NCI-H2081 treated with DMSO at 0.1 percent for 48 hours (cell line): ENCODE measurements around the gene GABRR2.

ENCODE experiments used
- DNase-seq: peaks from one replicate; lab custom pipeline; 2025; lab: John Stamatoyannopoulos, UW

The GABRR2 gene

DNA sequence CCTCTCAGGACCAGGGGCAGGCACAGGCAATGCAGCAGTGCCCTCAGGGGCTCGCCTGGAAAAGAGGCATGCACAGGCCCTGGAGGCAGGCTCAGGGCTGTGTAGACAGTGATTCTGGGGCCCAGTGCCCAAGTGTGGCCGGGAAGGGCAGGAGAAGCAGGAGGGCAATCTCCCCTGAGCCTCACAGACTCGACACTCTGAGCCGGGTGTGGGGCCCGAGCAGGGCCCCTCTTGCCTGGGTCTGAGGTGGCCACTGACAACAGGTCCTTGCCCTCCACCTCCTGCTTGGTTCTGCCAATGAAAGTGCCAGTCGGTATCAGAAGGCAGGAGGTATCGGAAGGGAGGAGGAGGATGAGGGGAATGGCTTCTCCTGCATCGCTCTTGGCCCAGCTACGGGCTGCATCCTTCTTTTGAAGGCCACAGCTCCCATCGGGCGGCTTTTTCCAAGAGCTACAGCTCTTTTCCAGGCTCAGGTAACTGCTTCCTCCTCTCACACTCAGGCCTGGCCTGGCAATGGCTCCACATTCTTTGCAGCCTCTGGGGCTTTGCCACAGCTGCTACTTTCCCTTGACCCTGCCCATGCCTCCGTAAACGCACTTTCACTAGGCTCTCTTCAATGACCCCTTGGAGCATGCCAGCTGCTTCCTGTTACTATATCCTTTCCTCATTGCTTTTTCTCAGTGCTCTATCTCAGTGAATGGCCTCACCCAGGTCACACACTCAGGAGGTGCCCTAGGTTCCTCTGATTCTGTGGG lies 24.5 kb downstream of the GABRR2 start:
- no peak for DNase-seq

DNA sequence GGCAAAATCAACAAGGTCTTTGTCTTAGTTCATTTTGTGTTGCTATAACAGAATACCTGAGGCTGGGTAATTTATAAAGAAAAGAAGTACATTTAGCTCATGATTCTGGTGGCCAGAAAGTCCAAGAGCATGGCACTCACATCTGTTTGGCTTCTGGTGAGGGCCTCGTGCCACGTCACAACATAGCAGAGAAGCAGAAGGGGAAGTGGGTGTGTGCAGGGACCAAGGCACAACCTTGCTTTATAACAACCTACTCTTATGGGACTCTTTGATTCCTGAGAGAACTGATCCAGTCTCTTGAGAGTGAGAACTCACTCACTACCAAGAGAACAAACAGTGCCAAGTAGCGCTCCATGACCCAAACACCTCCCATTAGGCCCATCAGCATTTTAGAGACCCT lies 25.4 kb downstream of the GABRR2 start:
- DNase-seq: no peak

DNA sequence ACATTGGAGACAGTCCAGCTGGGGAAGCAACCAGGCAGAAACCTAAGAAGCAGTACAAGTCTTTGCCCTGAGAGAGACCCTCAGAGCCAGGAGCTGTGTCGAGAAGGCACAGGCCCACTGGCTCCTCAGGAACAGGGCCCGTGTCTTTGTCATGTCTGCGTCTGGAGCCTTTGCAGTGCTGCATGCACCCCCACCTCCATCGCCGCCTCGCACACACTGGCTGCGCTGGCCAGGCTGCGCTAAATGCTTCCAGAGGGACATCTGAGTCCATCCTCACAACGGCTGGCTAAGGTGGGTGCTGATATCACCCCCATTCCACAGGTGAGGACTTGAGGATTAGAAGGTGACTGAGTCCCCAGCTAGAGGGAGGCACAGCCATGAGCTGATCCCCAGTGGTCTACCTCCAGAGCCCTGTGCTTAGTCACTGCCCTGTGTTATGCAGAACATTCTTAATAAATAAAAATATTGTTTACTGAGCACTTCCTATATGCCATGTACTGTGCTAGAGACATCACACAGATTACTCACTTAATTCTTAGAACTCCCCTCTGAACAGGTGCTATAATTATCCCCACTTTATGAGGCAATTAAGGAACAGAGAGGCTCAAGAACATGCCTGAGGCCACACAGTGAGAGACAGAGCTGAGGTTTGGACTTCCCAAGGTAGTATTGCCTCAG lies 27.6 kb downstream of the GABRR2 start:
- DNase-seq: no peak

DNA sequence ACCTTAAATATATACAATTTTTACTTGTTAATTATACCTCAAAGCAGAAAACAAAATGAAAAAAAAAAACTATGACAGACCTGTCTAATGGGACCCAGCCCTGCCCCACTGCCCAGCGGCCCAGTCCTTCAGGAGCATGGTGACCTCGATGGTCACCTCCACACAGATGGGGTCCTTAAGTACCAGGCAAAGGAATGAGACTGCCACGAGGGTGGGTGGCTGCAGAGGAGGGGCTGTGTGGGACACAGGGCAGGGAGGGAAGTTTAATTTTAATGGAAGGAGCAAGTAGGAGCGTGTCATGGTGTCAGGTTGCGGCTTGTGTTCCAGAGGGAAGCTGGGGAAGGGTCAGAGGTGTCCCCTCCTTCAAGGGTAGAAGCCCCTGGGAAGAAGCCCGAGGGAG lies 28.6 kb downstream of the GABRR2 start:
- no peak for DNase-seq

DNA sequence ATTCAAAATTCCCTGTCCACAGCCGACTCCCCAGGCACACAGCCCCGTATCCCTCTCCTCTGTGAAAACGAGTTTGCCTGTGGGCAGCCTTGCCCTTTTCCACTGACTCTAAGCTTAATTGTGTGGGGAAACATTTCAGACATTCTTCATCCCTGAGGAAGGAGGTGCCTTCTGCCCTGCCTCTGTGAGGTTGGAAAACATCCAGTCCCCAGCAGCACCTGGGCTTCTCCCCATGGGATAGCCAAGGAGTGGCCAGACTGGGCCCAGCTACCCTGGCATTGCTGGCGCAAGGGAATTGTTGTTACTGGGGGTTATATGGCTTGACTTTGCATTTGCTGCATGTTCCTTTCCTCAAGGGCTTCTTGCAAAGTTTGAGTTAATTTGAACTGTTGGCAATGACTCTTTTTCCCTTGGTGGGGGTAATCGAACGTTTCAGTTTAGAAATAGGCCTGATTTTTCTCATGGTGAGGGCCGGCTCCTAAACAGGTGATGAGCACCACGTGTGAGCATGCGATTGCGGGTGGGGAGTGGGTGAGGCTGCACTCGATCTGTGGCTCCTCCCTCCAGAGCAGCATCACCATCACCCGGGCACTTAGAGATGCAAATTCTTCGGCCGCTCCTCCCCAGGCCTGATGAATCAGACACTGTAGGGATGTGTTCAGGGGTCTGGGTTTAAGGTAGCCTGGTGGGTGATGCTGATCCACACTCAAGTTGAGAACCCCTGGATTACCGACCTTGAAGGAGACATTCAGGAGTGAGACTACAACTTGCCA lies 29.9 kb downstream of the GABRR2 start:
- no peak for DNase-seq

DNA sequence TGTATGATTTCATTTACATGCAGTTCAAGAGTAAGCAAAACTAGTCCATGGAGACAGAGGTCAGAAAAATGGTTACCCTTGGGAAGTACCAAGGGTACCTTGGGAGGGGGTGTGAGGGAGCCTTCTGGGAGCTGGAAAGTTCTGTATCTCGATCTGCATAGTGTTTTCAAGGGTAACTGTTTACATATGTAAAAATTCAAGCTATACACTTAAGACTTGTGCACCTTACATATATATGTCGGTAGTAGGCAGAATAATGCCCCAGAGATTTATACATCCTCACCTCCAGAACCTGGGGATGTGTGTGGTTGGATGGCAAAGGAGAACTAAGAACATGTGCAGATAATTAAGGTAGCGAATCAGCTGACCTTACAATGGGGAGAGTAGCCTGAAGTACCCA lies 31.0 kb downstream of the GABRR2 start:
- DNase-seq: no peak

DNA sequence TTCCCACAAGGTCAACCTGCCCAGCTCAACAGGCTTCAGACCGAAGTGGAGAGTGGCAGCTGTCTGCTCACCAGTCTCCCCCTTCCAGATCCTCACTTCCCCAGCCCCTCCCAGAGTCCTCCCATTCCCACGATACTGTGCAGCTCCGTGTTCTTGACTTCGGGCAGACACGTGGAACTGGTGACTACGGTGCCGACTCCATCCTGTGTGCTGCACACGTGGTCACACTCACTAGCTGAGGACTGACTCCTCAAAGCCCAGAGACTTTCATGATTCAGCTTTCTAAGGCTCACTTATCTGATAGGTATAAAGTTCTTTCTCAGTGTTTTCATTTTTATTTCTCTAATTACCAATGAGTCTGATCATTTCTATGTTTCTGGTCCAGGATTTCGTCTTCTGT lies 32.4 kb downstream of the GABRR2 start:
- DNase-seq: no peak

DNA sequence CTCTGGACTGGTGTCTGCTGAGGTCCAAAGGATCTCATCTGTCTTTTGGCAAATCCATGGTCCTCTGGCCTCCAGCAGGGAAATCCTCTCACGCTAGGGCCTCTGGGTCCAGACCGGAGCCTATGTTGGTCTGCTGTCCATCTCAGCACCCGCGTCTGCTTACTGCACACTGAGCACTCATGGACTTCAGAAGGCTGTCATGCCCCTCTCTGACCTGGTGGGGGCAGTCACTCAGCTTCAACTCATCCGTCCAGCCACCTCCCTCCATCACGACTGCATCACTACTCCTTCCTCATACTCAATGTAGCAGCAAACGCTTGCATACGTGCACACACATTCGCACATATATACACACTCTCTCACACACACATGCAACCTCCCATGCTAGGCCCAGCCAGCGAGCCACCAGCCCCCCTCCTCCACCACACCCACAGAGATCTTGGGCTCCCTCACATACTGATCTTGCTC lies 33.3 kb downstream of the GABRR2 start:
- no peak for DNase-seq

DNA sequence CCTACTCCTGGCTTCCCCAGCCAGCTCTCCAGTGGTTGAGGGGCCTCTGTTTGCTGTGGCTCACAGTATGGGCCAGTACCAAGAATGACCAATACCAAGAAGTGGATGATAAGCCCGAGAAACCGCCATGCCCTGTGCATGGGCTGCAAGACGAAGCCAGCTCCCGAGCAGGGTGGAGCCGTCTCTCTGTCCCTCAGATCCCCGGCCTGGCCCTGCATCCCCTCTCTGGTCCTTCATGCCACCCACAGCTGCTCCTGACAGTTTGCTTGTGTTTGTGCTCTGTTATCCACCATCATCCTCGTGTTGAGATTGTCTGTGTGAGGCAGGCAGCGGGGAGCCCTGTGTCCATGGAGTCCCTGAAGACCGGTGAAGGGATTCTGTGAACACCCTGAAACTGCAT lies 36.1 kb downstream of the GABRR2 start:
- DNase-seq: no peak

DNA sequence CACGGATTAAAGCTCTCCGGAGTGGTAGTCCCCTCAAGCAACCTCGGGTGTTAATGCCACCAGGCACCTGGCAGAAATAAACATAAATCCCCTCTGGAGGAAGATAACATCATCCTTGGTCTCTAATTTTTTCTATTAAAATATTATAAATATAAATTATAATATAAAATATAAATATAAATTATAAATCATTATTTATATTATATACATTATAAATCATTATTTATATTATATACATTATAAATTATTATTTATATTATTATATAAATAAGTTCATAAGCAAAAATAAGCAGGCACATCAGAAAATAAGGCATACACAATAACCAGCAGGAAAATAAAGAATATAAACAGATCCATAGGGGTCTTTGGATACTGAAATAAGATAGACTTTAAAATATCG lies 39.2 kb downstream of the GABRR2 start:
- no peak for DNase-seq

DNA sequence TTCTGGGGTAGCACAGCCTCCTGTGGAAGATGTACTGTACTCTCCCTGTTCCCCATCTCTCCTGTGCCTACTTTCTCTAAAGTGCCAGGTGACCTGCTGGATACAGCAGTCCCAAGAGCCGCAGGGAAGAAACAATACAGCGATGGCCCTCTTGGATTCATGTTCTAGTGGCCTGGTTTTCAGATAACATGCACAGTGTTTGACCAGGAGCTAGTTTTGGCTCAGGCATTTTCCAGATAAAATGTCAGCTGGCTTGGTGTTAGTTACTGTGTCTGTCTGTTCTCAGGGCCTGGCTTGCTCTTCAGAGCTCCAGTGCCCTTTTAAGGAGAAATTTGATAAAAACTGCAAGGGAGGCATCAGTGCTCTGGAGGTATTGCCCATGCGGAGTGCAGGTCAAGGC lies 41.3 kb downstream of the GABRR2 start:
- no peak for DNase-seq

DNA sequence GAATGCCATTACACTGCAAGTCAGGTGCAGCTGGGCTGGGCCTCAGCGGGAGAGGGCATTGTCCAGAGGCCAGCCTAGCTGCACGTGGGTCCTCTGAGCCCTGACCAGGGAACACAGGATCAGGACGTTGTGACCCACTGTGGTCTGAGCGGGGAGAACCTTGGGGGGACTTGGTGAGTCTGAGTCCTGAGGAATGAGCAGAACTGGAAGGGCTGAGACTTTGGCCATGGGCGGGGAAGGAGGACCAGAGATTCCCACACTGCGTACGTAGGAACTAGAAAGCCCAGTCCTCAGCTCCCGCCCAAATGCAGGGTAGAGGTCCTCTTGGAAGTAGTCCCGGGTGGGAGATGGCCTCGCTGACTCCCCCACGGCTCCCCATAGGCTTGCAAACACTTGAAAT lies 42.5 kb downstream of the GABRR2 start:
- no peak for DNase-seq

DNA sequence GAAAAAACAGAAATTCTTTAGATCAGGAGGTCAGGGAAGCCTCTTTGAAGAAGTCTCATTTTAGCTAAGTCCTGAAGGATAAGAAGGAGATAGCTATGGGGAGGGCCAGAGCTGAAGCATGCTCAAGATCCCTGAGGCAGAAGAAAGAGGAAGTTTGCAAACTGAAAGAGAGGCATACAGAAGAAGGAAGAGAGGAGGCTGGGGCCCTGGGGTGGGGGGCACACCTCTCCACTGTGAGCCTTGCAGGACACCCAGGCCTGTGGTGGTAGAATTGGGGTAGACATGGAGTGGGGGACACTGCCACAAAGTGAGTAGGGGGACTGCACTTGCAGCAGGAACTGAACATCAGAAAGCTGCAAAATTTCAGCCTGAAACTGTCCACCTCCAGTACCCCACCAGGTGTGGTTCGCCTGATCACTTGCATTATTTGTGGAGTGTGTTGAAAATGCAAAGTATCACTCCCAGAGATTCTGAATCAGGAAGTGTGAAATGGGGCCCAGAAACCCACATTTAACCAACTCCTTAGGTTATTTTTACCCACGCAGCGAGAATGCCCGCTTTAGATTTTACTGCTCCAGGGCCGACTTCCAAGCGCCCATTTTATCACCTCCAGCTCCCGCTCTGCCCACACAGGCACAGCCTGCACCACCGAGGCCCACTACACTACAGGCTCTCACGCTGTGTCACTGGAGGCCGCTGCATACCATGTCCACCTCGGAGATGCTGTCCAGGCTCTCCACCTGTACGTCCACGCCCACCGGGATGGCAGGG lies 44.0 kb downstream of the GABRR2 start:
- DNase-seq: no peak

DNA sequence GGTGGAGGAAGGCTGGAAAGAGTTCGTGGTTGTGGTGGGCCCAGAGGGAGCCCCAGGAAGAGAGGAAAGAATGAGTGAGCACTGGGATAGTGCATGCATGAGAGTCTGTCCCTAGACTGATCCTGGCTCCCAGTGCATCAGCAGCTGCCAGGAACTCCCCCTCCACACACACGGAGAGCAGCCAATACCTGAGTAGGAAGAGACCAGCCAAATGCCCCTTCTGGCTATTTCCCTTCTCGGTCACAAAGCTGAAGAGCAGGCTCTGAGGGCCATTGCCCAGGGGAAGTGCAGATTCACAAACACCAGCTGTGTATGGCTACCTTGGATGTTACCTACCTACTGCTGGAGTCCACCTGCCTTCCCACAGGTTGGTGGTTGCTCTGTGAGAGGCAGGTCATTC lies 45.1 kb downstream of the GABRR2 start:
- no peak for DNase-seq

DNA sequence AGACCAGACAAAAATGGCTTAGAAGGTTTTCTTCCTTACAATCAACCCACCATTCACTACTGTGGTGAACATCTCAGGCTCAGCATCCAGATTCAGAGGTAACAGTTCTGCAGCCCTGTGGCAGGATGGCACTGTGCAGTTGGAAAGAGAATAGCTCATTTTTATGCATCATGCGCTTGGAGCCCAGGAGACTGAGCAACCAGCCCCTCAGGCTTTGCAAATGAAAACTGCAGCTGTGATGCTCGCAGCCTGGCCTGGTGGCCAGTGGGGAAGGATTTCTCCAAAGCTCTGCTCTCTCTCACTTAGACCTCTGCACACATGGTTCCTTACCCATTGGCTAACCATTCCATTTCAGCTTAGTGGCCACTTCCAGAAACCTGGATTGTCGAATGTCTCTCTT lies 45.8 kb downstream of the GABRR2 start:
- no peak for DNase-seq

DNA sequence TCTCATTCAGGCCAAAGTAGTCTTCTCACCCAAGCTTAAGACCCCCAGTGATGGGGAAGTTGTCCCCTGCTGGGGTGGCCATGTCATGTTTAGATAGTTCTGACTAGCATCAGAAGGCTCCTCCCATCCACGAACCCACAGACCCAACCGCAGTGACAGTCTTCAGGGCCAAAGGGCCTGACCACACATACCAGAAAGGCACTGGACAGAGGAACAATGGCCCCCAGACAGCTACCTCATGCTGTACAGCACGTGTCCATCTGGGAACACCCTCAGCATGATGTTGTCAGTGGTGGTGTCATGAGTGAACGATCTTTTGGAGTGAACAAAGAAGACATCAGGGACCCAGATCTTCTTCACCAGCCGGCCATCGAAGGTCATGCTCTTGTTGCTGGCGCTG lies 46.3 kb downstream of the GABRR2 start:
- DNase-seq: no peak

DNA sequence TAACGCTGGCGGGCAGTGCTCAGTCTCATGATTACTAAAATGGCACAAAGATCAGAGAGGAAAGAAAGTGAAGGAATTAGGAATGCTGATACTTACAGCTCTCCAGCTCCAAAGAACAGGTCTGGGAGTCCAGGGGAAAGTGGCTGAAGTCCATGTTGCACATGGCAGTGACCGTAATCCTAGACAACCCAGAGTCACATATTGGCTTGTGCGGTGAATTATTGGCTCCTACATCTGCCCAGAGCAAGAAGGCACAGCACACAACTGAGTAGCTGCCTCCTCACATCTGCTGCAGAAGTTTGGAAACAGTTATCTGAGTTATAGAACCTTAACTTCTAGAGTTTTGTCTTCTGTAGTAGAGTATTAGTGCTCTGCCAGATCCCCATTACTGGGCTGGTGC lies 47.2 kb downstream of the GABRR2 start:
- no peak for DNase-seq

DNA sequence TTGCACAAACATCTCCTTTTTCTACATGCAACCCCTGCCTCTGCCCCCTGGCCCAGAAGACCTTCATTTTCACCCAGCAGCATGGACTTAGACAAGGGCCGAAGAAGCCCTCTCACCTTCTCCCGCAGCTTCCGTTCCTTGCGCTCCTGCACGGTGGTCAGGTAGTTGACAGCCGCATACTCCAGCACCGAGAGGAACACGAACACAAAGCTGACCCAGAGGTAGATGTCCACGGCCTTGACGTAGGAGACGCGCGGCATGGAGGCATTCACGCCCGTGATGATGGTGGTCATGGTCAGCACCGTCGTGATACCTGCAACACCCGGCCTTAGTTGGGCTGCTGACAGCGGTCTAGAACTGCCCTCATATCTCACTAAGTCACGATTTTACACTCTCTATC lies 50.8 kb downstream of the GABRR2 start:
- no peak for DNase-seq

DNA sequence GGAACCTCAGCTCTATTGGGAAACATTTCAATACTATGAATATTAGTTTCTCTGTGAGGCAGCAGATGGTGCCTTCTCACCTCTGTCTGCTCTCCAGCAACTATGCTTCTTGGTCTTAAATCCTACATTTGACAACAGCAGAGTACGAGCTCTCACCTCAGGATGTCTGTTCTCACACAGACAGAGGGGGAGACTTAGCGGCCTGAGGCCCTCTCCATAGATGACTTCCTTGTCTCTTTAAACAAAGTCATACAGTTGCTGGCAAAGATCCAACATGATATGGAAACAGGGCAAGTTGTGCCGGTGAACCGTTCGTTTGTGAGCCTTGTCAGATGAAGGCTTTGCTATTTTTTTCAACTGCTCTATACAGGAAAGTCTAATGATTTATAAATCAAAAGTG lies 54.3 kb downstream of the GABRR2 start:
- no peak for DNase-seq

DNA sequence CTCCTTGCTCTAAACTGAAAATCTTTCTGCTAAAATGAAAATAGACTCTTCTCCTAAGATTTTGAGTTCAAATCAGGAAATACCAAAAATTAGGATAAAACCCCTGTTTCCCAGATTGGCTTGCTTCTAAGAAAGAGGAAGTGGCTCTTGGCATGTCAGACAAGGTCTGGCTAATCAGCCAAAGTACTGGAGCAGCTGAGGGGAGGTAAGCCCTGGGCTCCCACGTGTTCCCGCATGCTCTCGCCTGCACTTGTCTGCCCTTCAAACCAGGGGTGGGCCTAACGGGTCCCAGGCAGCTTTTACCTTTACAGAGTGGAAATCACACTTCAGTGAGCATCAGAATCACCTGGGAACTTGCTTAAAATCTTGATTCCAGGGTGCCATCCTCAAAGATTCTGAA lies 54.8 kb downstream of the GABRR2 start:
- no peak for DNase-seq

DNA sequence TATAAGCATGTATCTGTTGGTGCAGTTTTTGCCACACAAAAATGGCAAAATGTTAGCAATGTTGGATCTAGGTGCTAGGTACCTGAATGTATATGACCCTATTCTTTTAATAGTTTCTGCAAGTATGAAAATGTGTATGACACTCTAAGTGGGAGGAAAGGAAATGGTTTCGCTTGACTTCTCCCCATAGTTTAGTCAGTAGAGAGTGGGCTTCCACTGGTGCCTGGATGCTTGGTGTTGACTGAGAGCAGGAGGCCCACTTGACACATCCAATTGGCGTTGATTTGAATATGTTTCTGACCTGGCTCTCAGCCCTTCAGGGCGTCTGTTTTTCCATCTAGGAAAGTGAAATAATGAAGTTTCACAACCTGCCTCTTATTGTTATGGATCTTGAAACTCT lies 56.2 kb downstream of the GABRR2 start:
- no peak for DNase-seq

DNA sequence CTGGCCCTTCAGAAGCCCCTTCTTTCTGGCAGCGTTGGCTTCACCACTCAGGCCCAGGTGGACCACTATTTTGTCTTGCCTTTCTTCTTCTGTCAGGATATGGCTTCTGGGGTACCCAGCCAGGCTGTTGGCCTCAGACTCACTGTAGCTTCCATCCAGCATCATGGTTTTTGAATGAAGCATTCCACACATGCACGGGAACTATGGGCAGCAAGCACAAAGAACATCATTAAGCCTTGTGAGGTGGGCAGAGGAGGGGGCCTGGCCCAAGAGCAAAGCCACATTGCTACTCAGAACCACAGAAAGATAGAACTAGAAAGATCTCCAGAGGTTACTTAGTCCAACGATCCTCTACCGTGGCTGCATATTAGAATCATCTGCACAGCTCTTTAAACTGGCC lies 57.3 kb downstream of the GABRR2 start:
- DNase-seq: no peak
